ENCODE measurements around the gene CACNA1C.

CACNA1C gene

DNA sequence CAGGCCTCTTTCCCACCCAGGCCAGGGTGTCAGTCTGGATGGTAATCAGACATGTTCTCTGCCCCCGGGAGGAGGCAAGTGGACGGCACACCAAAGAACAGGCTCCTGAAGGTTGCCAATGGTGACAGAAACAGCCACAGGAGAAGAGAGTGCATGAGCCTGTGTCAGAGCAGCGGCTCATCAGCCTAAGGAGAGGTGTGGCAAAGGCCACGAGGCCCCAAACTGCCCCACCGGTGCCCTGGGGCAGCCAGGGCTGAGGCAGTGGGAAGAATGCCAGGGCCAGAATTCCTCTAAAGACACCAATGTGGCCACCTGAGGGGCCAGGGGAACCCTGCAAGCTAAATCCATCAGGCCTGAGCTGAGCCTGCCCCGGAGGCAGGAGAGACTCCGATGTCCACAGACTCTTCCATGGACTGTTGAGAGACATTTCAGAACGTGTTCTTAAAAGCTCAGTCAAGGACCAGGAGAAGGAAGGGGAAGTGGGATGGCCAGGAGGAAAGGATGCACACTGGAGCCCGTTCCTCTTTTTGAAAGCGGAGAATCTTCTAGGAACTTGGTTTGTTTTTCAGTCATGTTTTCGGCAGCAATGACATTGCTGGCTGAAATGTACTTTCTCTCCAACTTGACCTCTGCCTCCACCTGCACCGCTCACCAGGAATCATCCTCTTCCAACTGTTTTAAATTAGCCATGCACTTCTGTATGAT, 565.7 kb downstream of the CACNA1C start:
- DNase-seq: no peak

DNA sequence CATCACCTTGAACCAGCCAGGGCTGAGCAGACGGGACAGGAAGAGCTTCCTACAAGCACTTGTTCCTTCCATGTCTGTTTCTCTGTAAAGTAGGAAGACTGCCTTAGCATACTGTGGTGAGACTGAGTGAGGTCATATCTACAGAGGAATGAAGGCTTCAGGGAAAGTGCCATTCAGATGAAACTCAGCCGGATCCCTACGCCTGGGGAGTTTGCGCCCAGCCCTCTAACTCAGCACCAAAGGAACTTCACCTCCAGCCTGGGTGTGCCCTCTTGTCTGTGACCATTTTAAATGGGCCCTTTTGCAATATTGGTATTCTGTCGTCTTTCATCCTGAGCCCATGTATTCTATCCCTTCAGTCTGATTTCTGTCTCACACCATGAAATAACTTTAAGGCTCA, 566.3 kb downstream of the CACNA1C start:
- no peak for DNase-seq

DNA sequence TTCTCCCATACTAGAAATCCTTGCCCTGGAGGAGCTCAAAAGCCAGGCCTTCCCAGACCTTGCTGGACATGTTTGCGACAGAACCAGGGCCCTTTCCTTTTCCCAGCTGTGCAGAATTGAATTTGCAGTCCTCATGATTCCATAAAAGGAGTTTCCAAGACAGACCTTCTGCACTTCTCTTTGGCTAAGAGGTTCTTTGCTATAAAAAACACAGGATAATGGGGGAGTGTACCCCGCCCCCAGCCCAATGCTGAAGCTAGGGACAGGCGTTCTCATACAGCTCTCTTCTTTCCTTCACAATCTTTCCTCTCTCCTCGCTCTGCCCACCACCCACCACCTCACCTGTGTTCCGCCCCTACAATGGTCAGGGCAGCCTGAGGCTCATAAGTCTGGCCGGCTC, 569.7 kb downstream of the CACNA1C start:
- DNase-seq: no peak

DNA sequence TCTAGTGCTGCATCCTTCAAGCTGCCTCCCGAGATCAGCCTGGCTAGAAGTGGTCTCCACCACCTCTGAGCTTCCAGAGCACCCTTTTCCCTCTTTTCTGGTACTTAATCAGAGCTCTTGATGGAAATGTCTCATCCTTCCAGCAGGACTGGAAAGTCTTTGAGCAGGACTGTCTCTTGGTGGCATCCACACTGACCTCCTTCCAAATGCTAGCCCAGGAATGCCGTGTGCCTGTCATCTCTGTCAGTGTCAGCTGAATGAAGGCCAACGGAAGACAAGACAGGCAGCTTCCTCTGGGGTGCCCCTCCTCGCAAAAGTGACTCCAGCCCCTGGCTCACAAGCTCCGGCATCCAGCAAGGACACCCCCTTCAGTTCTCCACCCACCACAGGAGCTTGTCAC, 570.7 kb downstream of the CACNA1C start:
- no peak for DNase-seq

DNA sequence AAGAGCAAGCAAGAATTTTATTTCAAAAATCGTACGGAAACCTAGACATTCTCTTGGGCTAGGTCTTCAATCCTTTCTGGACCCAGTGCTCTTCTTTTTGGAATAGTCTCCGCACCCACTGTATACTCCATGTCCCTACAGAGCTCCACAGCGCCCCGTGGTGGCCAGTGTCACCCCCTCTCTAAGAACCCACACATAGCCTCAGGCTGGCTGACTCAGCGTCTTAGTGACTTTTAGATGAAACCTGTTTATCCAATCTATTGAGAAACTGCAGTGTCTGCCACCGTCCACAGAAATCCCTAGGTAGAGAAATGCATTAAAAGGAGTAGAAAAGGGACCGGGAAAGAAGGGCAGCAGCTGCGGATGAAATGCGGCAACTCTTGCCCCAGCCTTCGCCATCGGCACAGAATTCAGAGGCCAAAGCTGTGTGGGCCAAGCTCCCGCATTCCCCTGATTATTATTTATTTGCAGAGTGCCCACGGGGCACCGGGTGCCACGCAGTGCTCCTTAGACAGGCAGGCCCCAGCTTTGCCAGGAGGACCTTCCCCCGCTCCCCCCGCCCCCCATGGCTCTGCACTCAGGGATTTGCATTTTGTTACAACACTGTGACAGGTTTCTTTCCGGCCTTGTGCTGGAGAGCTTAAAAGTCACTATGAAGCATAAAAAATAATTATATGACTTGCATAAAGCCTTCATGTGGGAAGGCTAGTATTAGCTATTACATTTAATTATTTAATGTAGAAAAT, 571.9 kb downstream of the CACNA1C start:
- DNase-seq: no peak

DNA sequence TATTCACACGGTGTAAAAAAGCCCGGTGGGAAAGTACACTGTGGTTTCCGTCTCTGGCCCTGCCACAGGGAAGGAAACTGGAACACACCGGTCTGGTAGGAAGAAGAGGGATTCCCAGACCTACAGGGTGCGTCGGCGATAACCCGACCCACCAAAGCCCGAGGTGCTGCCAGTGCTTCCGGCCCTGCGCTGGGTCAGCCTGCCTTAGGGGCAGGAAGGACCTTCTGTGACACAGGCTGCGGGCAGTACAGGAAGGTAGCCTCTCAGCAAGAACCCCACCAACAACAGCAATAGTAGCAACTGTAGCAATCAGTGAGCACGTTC, 572.5 kb downstream of the CACNA1C start:
- no peak for DNase-seq

DNA sequence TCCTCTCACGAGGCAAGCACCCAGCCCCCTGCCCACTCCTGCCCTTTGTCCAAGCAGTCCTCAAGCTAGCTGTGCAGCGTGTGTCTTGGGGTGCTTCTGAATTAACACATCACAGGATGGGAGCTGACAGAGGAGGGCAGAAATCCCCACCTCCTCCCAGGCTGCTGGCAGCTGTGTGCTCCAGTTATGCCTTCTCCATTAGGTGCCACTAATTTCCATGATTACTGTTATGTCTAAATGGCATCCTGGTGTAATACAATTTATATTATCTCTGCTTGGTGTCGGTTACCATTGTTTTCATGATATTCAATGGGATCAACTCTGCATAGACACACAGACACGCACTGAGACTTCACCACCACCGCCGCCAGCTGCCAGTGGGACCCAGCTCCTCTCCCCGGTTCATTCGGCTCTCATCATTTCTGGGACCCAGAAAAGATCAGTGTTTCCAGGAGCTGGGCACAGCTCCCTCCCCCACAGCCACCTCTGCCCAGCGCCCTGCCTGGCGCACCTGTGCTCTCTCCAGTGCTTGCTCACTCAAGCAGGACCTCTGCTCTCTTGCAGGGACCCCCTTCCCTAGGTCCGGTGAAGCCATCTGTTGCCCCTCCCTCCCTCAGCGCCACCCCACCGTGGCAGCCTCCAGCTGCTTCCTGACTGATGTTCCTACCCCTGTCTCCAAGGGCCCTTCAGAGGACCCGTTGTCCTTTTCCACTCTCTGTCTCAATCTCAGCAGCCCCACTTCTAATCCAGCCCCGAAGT, 574.5 kb downstream of the CACNA1C start:
- DNase-seq: no peak

DNA sequence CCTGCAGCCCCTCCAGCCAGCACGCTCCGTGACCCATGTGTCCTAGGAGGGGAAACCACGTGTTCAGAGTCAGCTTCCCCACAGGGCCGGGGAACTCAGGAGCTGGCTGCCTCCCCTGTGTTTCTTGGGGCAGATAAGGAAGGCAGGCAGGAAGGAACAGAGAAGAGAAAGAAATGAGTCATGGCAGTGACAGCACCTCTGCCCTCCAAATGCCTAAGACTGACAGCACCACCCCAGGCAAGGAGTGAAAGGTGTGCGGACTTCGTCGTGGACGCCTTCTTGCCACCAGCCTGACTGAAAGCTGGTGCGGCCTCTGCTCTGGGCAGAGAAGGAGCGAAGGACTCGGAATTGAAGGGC, 575.0 kb downstream of the CACNA1C start:
- no peak for DNase-seq

DNA sequence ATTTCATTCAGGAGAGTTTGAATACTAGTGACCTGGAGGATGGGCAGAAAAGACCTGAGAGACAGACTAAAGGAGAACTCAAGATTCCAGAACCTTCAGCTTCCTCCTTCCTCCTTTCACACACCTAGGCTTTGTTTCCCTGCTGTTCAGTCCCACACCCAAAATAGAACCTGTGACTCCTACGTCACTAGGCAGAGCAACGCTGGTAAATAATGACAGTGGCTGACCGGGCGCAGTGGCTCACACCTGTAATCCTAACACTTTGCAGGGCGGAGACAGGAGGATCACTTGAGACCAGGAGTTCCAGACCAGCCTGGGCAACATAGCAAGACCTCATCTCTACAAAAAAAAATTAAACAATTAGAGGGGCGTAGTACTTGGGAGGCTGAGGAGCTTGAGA, 575.6 kb downstream of the CACNA1C start:
- DNase-seq: no peak

DNA sequence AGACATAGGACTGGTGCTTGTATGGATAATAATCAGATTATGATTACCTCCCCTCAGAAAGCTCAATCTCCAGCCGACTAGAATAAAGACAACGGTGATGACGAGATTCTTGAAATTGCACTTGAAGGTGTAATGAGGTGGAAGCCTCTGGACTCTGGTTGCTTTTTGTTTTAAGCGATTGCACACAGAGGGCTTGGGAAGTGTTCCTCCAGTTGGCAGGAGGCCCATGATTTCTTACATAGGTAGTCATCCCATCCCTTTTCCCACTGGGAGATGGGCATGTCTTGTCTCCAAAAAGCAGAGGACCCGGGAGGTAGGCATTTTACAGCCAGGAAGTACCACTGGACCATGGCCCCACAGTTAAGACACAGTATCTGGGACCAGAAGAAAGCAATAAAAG, 576.3 kb downstream of the CACNA1C start:
- no peak for DNase-seq

DNA sequence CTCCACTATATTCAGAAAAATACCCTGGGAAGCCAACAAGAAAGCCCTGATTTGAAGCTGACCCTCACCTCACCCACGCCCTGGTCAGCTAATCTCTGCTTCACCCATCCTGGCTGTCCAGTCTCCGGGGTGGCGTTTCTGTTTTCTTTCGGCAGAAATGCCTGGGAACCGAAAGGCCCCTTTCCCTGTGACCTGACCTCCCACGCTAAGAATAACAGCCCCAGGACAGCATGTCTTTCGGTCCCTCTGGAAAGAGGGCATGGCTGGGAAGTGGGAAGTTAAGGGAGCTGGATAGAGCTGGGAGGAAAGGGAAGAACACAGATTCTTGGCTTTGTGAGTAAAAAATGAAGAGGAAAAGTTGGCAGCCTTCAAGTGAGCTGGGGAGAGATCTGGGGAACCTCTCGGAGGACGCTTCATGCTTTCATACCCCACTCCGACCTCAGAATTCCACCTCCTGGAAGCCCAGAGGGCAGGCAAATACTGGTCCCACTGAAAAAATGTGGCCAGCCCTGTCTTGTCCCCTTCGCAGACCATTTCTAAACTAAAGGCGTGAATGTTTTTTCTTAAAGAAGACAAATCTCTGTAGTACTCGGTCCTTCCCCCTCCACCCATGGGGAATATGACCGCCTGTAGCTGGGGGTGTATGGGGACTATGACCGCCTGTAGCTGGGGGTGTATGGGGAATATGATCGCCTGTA, 579.0 kb downstream of the CACNA1C start:
- DNase-seq: no peak

DNA sequence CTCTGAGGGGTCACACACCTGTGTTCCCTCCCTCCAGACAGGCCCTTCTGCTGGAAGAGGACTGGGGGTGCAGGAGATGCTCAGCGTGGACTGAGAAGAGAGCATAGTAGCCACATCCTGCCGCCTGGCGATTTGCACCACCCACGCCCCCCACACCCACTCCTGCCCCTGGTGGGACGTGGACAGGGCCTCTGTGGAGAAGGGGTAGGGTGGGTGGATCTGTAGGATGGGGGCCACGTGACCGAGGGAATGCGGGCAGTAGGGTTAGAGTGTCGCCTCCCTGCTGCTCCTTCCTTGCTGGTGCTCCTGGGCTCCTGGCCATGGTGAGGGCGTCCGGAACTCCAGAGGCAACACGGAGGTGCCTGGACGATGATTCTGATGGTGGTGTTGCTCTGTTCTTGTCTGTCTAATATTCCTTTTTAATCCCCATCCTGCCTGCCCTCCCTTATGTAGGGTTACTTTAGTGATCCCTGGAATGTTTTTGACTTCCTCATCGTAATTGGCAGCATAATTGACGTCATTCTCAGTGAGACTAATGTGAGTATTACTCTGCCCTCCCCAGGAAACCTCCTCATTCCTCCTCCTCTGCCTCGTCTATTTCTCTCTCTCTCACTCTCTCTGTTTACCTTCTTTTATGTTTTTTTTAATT, 580.5 kb downstream of the CACNA1C start:
- DNase-seq: no peak

DNA sequence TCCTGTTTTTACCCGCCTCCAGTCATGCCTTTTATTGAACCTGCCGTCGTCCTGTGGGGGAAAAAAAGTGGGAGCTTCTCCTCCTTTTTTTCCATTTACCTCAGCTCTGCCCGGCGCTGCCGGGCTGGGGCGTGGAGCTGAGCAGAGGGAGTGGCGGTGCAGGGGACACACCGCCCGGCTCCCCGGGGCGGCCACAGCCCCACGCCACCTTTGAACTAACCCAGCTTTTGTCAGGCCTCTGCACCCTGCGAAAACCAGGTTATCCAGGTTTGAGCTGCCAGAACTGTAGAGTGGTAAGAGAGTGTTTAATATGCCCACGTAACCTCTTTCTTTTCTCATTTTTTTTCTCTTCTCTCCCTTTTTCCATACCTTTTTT, 581.0 kb downstream of the CACNA1C start:
- DNase-seq: no peak

DNA sequence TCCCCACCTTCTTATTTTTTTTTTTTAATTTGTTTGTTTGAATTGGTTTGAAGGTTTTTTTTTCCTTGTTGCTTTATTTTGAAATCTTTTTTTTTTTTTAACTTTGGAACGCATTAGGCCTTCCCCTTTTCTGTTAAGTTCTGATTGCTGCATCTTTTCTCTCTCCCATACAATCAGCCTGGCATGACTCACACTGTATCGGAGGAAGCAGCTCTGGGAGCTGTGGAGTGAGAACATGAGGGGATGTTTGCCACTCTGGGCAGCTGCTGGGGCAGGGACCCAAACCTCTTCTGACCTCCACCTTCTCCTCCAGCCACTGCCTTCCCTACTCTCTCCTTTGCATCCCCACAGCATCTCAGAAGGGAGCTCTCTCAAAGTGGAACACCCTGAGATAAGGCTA, 581.7 kb downstream of the CACNA1C start:
- DNase-seq: no peak

DNA sequence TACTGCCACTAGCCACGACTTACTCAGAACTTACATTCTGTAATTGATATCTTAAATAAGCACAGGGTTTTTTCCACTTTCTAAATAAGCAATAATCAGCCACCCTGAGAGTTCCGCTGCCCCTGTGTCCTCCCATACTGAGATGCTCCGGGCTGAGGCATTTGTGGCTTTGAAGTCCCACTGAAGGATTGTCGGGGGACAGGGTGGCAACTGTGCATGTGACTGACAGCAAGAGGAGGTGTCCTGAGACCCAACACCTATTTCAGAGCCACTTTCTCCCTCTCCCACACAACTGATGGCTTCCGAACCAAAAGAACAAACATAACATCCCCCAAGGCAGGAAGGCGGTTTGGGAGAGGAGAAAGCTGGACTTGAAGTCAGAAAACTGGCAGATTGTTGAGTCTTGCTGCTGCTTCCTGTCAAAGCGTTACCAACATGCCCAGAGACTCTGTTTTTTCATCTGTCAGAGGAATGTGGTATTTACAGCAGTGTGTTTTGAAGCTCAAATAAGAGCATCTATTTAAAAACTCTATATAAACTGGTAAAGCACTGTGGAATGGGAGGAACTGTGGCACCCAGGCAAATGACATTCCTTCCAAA, 584.1 kb downstream of the CACNA1C start:
- DNase-seq: no peak

DNA sequence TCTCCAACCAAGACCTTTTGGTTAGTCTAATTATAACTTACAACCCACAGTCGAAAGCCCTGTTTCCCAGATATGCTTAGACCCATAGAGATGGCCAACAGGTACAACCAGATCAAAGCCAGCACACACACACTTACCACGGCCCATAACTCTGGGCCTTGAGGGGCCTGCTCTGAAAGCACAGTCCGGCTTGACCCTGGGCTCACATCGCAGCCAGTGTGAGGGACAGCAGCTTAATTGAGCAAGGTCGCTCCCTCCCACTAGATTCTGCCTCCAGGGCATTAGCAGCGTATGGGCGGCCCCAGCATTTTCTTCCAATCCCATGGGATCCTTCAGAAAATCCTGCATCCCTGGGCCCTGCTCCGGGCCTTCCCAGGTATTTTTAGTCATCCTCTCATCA, 584.6 kb downstream of the CACNA1C start:
- DNase-seq: no peak

DNA sequence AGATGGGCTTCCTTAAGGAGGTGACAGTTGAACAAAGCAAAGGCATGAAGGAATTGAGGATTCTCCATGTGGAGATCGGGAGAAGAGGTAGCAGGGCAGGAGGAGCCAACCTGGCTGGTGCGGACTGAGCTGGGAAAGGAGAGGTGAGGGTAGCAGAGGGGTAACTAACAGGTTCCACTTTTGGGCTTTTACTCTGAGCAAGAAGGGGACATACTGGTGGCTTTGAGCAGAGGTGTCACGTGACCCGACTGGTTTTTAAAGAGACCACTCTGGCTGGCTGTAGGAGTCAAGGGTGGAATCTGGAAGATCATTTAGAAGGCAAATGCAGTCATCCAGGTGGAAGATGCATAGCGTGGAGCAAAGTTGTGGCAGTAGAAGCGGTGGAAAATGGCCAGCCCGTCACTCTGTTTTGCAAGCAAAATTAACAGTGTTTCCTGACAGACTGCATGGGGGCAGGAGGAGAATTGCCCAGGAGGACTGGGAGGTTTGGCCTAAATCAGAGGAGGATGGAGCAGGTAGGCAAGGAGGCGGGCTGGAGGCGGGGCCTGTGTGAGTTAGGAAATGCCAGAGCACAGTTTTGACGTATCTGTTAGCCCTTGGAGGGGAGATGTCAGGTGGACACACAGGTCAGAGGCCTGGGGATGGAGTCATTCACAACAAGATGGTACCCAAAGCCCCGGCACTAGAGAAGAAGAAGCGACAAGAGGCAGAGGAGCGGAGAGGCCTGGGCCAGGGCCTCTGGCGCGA, 585.7 kb downstream of the CACNA1C start:
- DNase-seq: no peak

DNA sequence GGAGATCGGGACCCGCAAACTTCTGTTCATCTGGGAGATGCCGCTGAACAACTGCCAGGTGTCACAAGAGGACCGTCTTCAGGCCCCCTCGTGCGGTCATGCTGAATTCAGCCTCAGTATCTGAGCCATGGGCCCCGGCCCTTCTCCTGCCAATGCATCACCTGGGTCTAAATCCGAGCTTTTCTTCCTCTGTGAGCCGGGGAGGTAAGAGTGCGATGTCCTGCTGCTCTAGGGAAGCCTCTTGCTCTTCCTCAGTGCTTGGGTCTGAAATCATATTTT, 586.2 kb downstream of the CACNA1C start:
- no peak for DNase-seq

DNA sequence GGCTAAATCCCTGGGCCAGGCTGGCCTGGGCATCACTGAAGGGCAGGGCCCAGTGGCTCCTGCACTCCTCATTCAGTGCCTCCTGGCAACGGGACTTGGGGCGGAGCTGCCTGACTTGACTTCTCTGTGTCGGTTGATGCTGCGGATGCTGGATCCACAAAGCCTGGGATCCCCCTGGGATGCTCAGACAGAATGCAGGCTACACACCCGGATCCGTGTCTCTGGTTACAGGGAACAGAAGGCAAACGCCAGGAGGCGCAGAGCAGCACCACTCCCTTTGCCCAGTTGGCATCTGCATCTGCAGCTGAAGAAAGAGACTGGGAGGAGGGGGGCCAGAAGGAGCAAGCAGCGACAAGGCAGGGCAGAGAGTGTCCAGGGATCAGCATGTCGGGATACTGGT, 587.5 kb downstream of the CACNA1C start:
- DNase-seq: no peak

DNA sequence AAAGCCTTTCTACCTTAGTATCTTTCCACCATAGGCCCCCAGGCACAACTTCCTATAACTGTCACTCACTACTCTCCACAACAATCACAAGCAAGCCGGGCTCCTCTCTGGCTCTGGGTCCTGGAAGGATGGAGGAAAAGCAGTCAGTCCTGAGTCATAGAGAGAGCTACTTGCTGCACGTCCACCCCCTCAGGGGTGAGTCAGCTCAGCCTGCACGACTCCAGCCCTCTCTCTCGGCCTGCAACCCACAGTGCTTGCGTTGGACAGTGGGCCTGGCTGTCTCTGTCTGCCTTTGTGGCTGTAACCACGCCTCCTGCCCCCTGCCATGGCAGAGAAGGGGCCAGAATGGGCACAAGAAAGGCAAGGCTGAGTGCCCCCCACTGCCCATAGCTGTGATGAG, 587.9 kb downstream of the CACNA1C start:
- DNase-seq: no peak

DNA sequence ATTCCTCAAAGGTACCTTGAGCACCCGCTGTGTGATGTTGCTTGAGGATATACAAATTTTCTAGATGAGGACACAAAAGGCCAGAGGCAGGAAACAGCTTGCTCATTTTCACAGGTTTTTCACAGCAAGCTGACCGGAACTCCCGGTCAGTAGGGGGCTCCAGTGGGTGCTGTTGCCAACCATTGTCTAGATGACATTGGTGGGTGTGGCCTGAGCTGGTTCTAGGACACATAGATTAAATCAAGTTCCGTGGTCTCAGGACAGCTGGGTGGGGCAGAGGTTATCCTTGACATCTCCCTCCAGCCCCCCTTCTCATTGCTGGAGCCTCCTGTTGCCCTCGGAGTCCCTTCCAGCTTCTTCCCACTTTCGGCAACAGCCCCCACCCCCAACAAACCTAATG, 588.4 kb downstream of the CACNA1C start:
- no peak for DNase-seq

DNA sequence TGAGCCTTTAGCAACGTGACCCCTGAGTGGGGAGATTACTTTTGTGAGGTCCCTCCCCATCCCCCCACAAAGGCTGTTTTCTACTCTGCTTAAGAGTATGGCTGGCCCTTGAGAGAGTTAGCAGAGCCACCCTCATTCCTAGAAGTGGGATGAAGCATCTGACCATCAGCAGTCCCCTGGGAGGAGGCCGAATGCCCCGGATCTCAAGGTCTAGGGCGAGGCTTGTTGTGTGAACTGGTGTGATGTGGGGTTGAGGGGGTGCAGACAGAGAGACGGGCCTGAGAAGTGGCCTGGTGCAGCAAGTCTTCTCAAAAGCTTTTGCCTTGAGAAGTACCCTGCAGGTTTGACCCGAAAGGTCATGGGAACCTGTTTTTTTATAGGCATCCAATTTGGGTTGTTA, 589.0 kb downstream of the CACNA1C start:
- DNase-seq: no peak

All from GF-D8 (cell line).